HepG2 (cell line): ENCODE data around the gene PTPN14. TPM values are rescaled to one million over a fixed set of nuclear protein-coding genes. Genes with fewer than 3 reads are reported as not detected.

Source experiments
- ATAC-seq: fragments of 200-7000 bp; cut with Tn5 transposase; 3 replicates; pipeline ENCODE4 v1.9.1; 2020; ENCODE audit warnings: mild to moderate bottlenecking, moderate library complexity
- BruUV-seq: library from RNA; stranded (reverse); fragments of 400-500 nt; replicated peaks from 2 replicates; lab custom pipeline; 2021; lab: Mats Ljungman, UMichigan
- CTCF ChIA-PET: fragments of 300-600 bp; formaldehyde crosslinking; extraction: SDS; loops from one replicate; lab custom pipeline; 2021; ENCODE audit warnings: low total read pairs, inconsistent platforms, low intra/inter-chr PET ratio; lab: Yijun Ruan, JAX
- POLR2A ChIA-PET: fragments of 350-600 bp; sonication (Branson Sonifier 250); formaldehyde crosslinking; loops from one replicate; lab custom pipeline; 2020; ENCODE audit warnings: antibody characterized with exemption, inconsistent platforms; lab: Yijun Ruan, JAX
- DNase-seq: peaks from one replicate; pipeline ENCODE4 v3.0.0-alpha.2; 2015; ENCODE audit warnings: low spot score
- FAIRE-seq: peaks from 3 replicates; lab custom pipeline; 2011; peaks lifted over from hg19 to GRCh38; lab: Jason Lieb, UNC
- H2AFZ ChIP-seq: one replicate; pipeline ENCODE4 v1.6.1; 2011; ENCODE audit warnings: low read length, inconsistent platforms
- H3K27ac ChIP-seq: fragments of 300-600 bp; 3 replicates; pipeline ENCODE4 v1.8.0; 2011; ENCODE audit warnings: mixed run types, mild to moderate bottlenecking, mixed read lengths, low read length, inconsistent platforms; ENCODE audit not compliant: insufficient read depth; ENCODE audit errors: extremely low read length
- H3K27me3 ChIP-seq, 2 experiments: fragments of 200-600 bp in 1 of 2; 2 replicates in 1 of 2; 3 replicates in 1 of 2; pipeline versions ENCODE4 v1.6.0 to v1.8.0; 2011; ENCODE audit warnings: low read length in 2 of 2, mild to moderate bottlenecking in 2 of 2, moderate library complexity in 2 of 2, inconsistent platforms in 1 of 2; ENCODE audit not compliant: insufficient read depth in 2 of 2, control insufficient read depth in 1 of 2
- H3K36me3 ChIP-seq, 2 experiments: fragments of 200-600 bp in 1 of 2; replicated peaks in 1 of 2; 2 replicates in 1 of 2; 3 replicates in 1 of 2; pipeline versions ENCODE4 v1.5.1 to v1.8.0; 2011; ENCODE audit warnings: low read length in 2 of 2, inconsistent platforms in 1 of 2; ENCODE audit not compliant: insufficient read depth in 2 of 2, control insufficient read depth in 1 of 2
- H3K4me1 ChIP-seq: 2 replicates; pipeline ENCODE4 v1.5.1; 2012; ENCODE audit warnings: low read length, inconsistent platforms; ENCODE audit not compliant: insufficient read depth
- H3K4me2 ChIP-seq: 2 replicates; pipeline ENCODE4 v1.6.0; 2011; ENCODE audit warnings: low read depth, low read length, inconsistent platforms
- H3K4me3 ChIP-seq, 3 experiments: fragments of 200-600 bp in 1 of 3; sonication (generic), shearing (Covaris generic) in 1 of 3; replicated peaks in 1 of 3; 2 replicates each; pipeline ENCODE4 v1.5.1; 2011 to 2016; ENCODE audit warnings: low read length in 3 of 3, inconsistent platforms in 2 of 3, low read depth in 2 of 3, mild to moderate bottlenecking in 2 of 3, control low read depth in 1 of 3, mixed read lengths in 1 of 3; ENCODE audit not compliant: insufficient read depth in 1 of 3
- H3K79me2 ChIP-seq: one replicate; pipeline ENCODE4 v1.6.1; 2011; ENCODE audit warnings: low read length, inconsistent platforms; ENCODE audit not compliant: insufficient read depth
- H3K9ac ChIP-seq: 2 replicates; pipeline ENCODE4 v1.6.0; 2011; ENCODE audit warnings: mild to moderate bottlenecking, low read depth, low read length, inconsistent platforms; ENCODE audit not compliant: insufficient read depth
- H3K9me3 ChIP-seq: 2 replicates; pipeline ENCODE4 v1.5.1; 2012; ENCODE audit warnings: mild to moderate bottlenecking, low read length
- H4K20me1 ChIP-seq: 2 replicates; pipeline ENCODE4 v1.6.0; 2011; ENCODE audit warnings: inconsistent platforms, mild to moderate bottlenecking, low read length, moderate library complexity; ENCODE audit not compliant: insufficient read depth
- FOXO1 ChIP-seq: sonication (generic); formaldehyde crosslinking; IDR thresholded peaks from 2 replicates; pipeline ENCODE4 v1.4.0; 2020; ENCODE audit warnings: missing genetic modification reagents
- HDAC6 ChIP-seq: fragments of 200-600 bp; sonication (generic); IDR thresholded peaks from 2 replicates; pipeline ENCODE4 v1.7.0; 2017; ENCODE audit warnings: mild to moderate bottlenecking, antibody characterized with exemption, low read length, low read depth
- HHEX ChIP-seq: IDR thresholded peaks from 2 replicates; pipeline ENCODE4 v1.6.1; 2016; ENCODE audit warnings: control low read depth
- IKZF4 ChIP-seq: sonication (generic); formaldehyde crosslinking; IDR thresholded peaks from 2 replicates; pipeline ENCODE4 v1.5.1; 2020; ENCODE audit warnings: borderline replicate concordance, mild to moderate bottlenecking, low read depth, missing genetic modification reagents; ENCODE audit errors: not compliant biosample characterization
- TARDBP ChIP-seq: sonication (generic); formaldehyde crosslinking; IDR thresholded peaks from 2 replicates; pipeline ENCODE4 v1.8.0; 2022; ENCODE audit warnings: mild to moderate bottlenecking, missing genetic modification reagents
- ZBTB7B ChIP-seq: sonication (generic); formaldehyde crosslinking; IDR thresholded peaks from 2 replicates; pipeline ENCODE4 v1.4.0; 2020; ENCODE audit warnings: missing genetic modification reagents
- ZFP41 ChIP-seq: sonication (generic); formaldehyde crosslinking; IDR thresholded peaks from 2 replicates; pipeline ENCODE4 v1.4.0; 2020; ENCODE audit warnings: mild to moderate bottlenecking, missing genetic modification reagents, borderline replicate concordance
- ZNF333 ChIP-seq: sonication (generic); formaldehyde crosslinking; IDR thresholded peaks from 2 replicates; pipeline ENCODE4 v1.4.0; 2020; ENCODE audit warnings: mild to moderate bottlenecking, missing genetic modification reagents, borderline replicate concordance
- WGBS: methylation state at CpG from one replicate; pipeline ENCODE4 v1.1.6; 2017; ENCODE audit warnings: low lambda C conversion rate; 5-methylcytosine and 5-hydroxymethylcytosine counted together
- in situ Hi-C: cut with HindIII; loops from 2 replicates; pipeline ENCODE4 v1.10.0; 2017; ENCODE audit warnings: low pct_unique_long_range_greater_than_20kb; ENCODE audit not compliant: extremely low pct_ligation_motif_present
- intact Hi-C: fragments of 100-400 bp; cut with micrococcal nuclease; formaldehyde crosslinking; loops from one replicate; pipeline ENCODE4 v1.10.0; 2022; ENCODE audit not compliant: unreplicated experiment
- polyA plus RNA-seq, 8 experiments: library from polyadenylated mRNA; depleted of rRNA in 3 of 8; stranded (reverse) in 7 of 8; unstranded in 1 of 8; fragments of >200 nt; fragmentation: Illumina TruSeq in 4 of 8; extraction: Trizol in 4 of 8; gene quantifications; 2 replicates each; pipeline versions ENCODE4 v1.2.1 to v1.2.3, GENCODE V29; 2011 to 2016; ENCODE audit warnings: low read depth in 4 of 8, missing spikeins in 1 of 8, mixed read lengths in 1 of 8; ENCODE audit not compliant: insufficient read depth in 1 of 8
- total RNA-seq, 5 experiments: library from RNA; depleted of rRNA; stranded (reverse); fragments of >200 nt; fragmentation: Illumina TruSeq; extraction: Trizol; gene quantifications; 2 replicates each; pipeline ENCODE4 v1.2.3, GENCODE V29; 2016; ENCODE audit warnings: low read depth in 1 of 5
- TF ChIP-seq, protein P1 (sequence below): sonication (generic); formaldehyde crosslinking; conservative IDR thresholded peaks from 2 replicates; pipeline ENCODE4 v1.8.1; 2023; ENCODE audit warnings: missing genetic modification reagents

PTPN14 gene
- total and polyA plus RNA-seq, 2 of the 13 experiments (the other 11 are each of a cell fraction or from before 2014, with no cell fraction given), result 3.9 to 4.7 TPM

DNA sequence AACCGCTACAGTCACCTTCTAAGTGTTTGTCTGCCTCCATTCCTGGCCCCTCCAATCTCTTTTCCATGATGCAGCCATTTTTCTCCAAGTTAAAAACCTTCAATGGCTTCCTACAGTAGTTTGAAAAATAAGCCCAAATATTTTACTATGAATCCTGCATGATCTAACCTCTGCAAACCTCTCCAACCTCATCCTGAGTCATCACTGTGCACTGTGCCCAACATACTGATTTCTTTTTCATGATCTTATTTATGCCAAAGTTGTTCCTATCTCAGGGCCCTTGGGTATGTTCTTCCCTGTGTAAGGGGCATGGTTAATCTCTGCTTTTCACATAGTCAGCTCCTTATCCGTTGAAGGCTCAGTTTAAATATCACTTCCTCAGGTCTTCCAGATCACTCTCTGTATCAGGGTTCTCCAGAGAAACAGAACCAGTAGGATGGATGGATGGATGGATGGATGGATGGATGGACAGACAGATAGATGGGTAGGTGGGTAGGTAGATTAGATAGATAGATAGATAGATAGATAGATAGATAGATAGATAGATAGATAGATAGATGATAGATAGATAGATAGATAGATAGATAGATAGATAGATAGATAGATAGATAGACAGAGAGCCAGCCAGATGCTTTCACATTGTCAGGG is 18.1 kb upstream of the PTPN14 start:
- Histone ChIP-seq H3K27ac (no peak overlapping the region), H3K9me3 (no peaks in the 10 kb centered on the region), H3K27me3 (peaks cover 0 to 12% of the 10 kb centered on the region in 2 experiments; a peak in 3 of 5 replicates), H3K9ac (no peak overlapping the region), H2AFZ (no peak overlapping the region), H3K36me3 (no peaks in the 10 kb centered on the region), H3K4me3 (no peak overlapping the region), H3K79me2 (no peaks in the 10 kb centered on the region), H3K4me1 (no peaks in the 10 kb centered on the region), H3K4me2 (no peak overlapping the region), H4K20me1 (no peaks in the 10 kb centered on the region)
- in situ Hi-C loops (loop anchor here (10.0 kb wide), 1 partner anchor 145 kb away; no protein-coding TSS in a partner anchor), intact Hi-C loops (no loop called here)
- CTCF ChIA-PET, result no interaction called here
- no peak for FAIRE-seq
- no peak for ATAC-seq
- DNase-seq, result no peak
- TF ChIP-seq ZNF333 (CRISPR knock-in tag) (no peak), TARDBP (CRISPR knock-in tag) (no peak), HHEX (CRISPR knock-in tag) (no peak), IKZF4 (CRISPR knock-in tag) (no peak), ZFP41 (CRISPR knock-in tag) (no peak), FOXO1 (CRISPR knock-in tag) (no peak), ZBTB7B (no peak), HDAC6 (no peak)
- TF ChIP-seq, protein P1, sequence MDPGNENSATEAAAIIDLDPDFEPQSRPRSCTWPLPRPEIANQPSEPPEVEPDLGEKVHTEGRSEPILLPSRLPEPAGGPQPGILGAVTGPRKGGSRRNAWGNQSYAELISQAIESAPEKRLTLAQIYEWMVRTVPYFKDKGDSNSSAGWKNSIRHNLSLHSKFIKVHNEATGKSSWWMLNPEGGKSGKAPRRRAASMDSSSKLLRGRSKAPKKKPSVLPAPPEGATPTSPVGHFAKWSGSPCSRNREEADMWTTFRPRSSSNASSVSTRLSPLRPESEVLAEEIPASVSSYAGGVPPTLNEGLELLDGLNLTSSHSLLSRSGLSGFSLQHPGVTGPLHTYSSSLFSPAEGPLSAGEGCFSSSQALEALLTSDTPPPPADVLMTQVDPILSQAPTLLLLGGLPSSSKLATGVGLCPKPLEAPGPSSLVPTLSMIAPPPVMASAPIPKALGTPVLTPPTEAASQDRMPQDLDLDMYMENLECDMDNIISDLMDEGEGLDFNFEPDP (CRISPR knock-in tag), result no peak
- POLR2A ChIA-PET, result no interaction called here
- no TSS peak for BruUV-seq
- WGBS, result 28% methylated on average over 2 of the region's 2 CpGs
